K562 (cell line): Measurements from ENCODE around the gene TCF25. TPM values are rescaled to one million over a fixed set of nuclear protein-coding genes. Genes with fewer than 3 reads are reported as not detected.

Source experiments
- ATF7 ChIP-seq: fragments of 450-650 bp; IDR thresholded peaks from 2 replicates; pipeline ENCODE4 v1.7.1; 2014; ENCODE audit warnings: mild to moderate bottlenecking, moderate library complexity
- CEBPG ChIP-seq, 3 experiments: fragments of 200-800 bp in 1 of 3; sonication (Bioruptor generic) in 1 of 3; sonication (generic) in 1 of 3; formaldehyde crosslinking in 1 of 3; IDR thresholded peaks in 2 of 3; conservative IDR thresholded peaks in 1 of 3; 2 replicates each; pipeline versions ENCODE4 v1.6.1 to v1.8.0; 2016 to 2022; ENCODE audit warnings: missing compliant biosample characterization in 2 of 3, missing genetic modification characterization in 2 of 3, mild to moderate bottlenecking in 1 of 3, missing genetic modification reagents in 1 of 3
- NCOA4 ChIP-seq: fragments of 450-650 bp; IDR thresholded peaks from 2 replicates; pipeline ENCODE4 v1.6.1; 2018; ENCODE audit warnings: mild to moderate bottlenecking; ENCODE audit not compliant: partially characterized antibody
- NFYB ChIP-seq: IDR thresholded peaks from 2 replicates; pipeline ENCODE4 v1.6.1; 2011; ENCODE audit warnings: mild to moderate bottlenecking, moderate library complexity; ENCODE audit not compliant: insufficient read length; ENCODE audit errors: extremely low read depth
- POLR2AphosphoS2 ChIP-seq: IDR thresholded peaks from 2 replicates; pipeline ENCODE4 v1.6.1; 2012; ENCODE audit warnings: low read length, improper control_type of control experiment
- POLR2B ChIP-seq: fragments of 450-650 bp; IDR thresholded peaks from 2 replicates; pipeline ENCODE4 v1.6.1; 2018; ENCODE audit warnings: low read depth; ENCODE audit not compliant: partially characterized antibody
- RAD21 ChIP-seq, 2 experiments: fragments of 250-450 bp in 1 of 2; fragments of 450-650 bp in 1 of 2; sonication (Bioruptor Pico) in 1 of 2; formaldehyde crosslinking in 1 of 2; IDR thresholded peaks in 1 of 2; conservative IDR thresholded peaks in 1 of 2; 2 replicates each; pipeline versions ENCODE4 v1.4.0 to v1.8.0; 2020 to 2022; ENCODE audit warnings: mild to moderate bottlenecking in 2 of 2, moderate library complexity in 1 of 2
- RBFOX2 ChIP-seq: fragments of 200-400 bp; formaldehyde crosslinking; IDR thresholded peaks from 2 replicates; pipeline ENCODE4 v1.6.1; 2017; ENCODE audit warnings: low read depth, mild to moderate bottlenecking, low read length, moderate library complexity
- TFAP4 ChIP-seq: sonication (generic); formaldehyde crosslinking; IDR thresholded peaks from 2 replicates; pipeline ENCODE4 v1.8.0; 2022; ENCODE audit warnings: missing genetic modification reagents, mild to moderate bottlenecking, moderate library complexity, borderline replicate concordance
- TRIM28 ChIP-seq: fragments of 450-650 bp; IDR thresholded peaks from 2 replicates; pipeline ENCODE4 v1.6.1; 2017
- ZBTB26 ChIP-seq: fragments of 450-650 bp; formaldehyde crosslinking; IDR thresholded peaks from 2 replicates; pipeline ENCODE4 v1.4.0; 2022; ENCODE audit warnings: missing genetic modification characterization
- polyA plus RNA-seq, 8 experiments: library from polyadenylated mRNA; depleted of rRNA in 4 of 8; stranded (reverse) in 5 of 8; unstranded in 3 of 8; fragments of >200 nt; fragmentation: Nextera tagmentation in 2 of 8; fragmentation: Illumina TruSeq in 1 of 8; extraction: Ambion mirVana in 2 of 8; extraction: Trizol in 1 of 8; gene quantifications; 2 replicates each; pipeline versions ENCODE4 v1.2.1 to v1.2.3, GENCODE V29; 2011 to 2014; ENCODE audit warnings: inconsistent platforms in 1 of 8, missing spikeins in 1 of 8
- total RNA-seq, 7 experiments: library from RNA; depleted of rRNA in 6 of 7; stranded (reverse); fragments of >200 nt in 6 of 7; fragmentation: Illumina TruSeq in 2 of 7; extraction: Trizol in 2 of 7; gene quantifications; 2 replicates each; pipeline versions ENCODE4 v1.2.1 to v1.2.3, GENCODE V29; 2011 to 2021; ENCODE audit warnings: low replicate concordance in 1 of 7
- TF ChIP-seq, protein P1 (sequence below), 3 experiments: fragments of 200-800 bp in 1 of 3; fragments of 250-450 bp in 1 of 3; fragments of 450-650 bp in 1 of 3; sonication (Bioruptor Pico) in 1 of 3; sonication (Bioruptor generic) in 1 of 3; formaldehyde crosslinking in 1 of 3; IDR thresholded peaks; 2 replicates each; pipeline versions ENCODE4 v1.6.1 to v1.8.0; 2016 to 2022; ENCODE audit warnings: mild to moderate bottlenecking in 2 of 3, missing genetic modification characterization in 2 of 3, missing compliant biosample characterization in 1 of 3, moderate library complexity in 1 of 3
- TF ChIP-seq, protein P2 (sequence below), 2 experiments: fragments of 150-350 bp in 1 of 2; IDR thresholded peaks; 2 replicates each; pipeline ENCODE4 v1.6.1; 2012 to 2016; ENCODE audit warnings: low read depth in 2 of 2, low read length in 2 of 2, mild to moderate bottlenecking in 1 of 2, moderate library complexity in 1 of 2
- TF ChIP-seq, protein P3 (sequence below): fragments of 250-450 bp; sonication (Bioruptor Pico); IDR thresholded peaks from 2 replicates; pipeline ENCODE4 v1.5.0; 2022; ENCODE audit warnings: mild to moderate bottlenecking

TCF25 gene
- total and polyA plus RNA-seq, 9 of the 15 experiments (the other 6 are each of a cell fraction or from before 2014, with no cell fraction given), result 9.0 to 154 (median 83.8) TPM

DNA sequence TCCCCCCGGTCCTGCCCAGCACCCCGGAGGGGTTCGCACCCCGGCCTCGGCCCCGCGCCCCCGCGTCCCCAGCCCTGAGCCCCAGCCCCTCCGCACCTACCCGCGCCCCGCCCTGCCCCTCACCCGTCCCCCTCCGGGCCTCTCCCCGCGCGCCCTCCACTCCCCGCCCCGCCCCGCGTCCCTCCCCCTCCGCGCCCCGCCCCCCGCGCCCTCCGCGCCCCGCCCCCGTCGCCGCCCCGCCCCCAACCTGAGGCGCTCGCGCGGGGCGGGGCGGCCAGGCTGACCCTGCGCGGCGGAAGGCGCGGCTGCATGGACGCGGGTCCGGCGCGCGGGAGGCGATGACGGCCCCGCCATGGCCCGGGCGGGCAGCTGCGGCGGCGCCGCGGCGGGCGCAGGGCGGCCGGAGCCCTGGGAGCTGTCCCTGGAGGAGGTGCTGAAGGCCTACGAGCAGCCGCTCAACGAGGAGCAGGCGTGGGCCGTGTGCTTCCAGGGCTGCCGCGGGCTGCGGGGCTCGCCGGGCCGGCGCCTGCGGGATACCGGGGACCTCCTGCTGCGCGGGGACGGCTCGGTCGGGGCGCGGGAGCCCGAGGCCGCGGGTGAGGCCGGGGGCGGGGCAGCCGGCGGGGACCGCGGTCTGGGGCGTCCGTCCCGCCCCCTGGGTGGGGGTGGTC, 45.1 kb upstream of the TCF25 start, which contains the start of gene SPIRE2 (continued):
- TF ChIP-seq TFAP4 (peak; percentile 61), RBFOX2 (no peak; the same call in 1 of the 2 replicates), NFYB (no peak), ATF7 (no peak), RAD21 (CRISPR knock-in tag; conservative IDR thresholded peaks at IDR 0.05 in 1 of 2, IDR thresholded peaks at IDR 0.05 in 1 of 2) (no peak), TRIM28 (no peak), ZBTB26 (no peak), POLR2B (no peak), POLR2AphosphoS2 (no peak), NCOA4 (no peak), CEBPG (CRISPR knock-in tag; IDR thresholded peaks at IDR 0.05) (no peak), CEBPG (tag; conservative IDR thresholded peaks at IDR 0.05 in 1 of 2, IDR thresholded peaks at IDR 0.05 in 1 of 2) (no peak)
- TF ChIP-seq, protein P1, sequence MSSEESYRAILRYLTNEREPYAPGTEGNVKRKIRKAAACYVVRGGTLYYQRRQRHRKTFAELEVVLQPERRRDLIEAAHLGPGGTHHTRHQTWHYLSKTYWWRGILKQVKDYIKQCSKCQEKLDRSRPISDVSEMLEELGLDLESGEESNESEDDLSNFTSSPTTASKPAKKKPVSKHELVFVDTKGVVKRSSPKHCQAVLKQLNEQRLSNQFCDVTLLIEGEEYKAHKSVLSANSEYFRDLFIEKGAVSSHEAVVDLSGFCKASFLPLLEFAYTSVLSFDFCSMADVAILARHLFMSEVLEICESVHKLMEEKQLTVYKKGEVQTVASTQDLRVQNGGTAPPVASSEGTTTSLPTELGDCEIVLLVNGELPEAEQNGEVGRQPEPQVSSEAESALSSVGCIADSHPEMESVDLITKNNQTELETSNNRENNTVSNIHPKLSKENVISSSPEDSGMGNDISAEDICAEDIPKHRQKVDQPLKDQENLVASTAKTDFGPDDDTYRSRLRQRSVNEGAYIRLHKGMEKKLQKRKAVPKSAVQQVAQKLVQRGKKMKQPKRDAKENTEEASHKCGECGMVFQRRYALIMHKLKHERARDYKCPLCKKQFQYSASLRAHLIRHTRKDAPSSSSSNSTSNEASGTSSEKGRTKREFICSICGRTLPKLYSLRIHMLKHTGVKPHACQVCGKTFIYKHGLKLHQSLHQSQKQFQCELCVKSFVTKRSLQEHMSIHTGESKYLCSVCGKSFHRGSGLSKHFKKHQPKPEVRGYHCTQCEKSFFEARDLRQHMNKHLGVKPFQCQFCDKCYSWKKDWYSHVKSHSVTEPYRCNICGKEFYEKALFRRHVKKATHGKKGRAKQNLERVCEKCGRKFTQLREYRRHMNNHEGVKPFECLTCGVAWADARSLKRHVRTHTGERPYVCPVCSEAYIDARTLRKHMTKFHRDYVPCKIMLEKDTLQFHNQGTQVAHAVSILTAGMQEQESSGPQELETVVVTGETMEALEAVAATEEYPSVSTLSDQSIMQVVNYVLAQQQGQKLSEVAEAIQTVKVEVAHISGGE (CRISPR knock-in tag; IDR thresholded peaks at IDR 0.05), result 0 out of 6 replicates have a peak, but pooled peaks of 1 of the 3 experiments have one; percentile 34
- TF ChIP-seq, protein P2, sequence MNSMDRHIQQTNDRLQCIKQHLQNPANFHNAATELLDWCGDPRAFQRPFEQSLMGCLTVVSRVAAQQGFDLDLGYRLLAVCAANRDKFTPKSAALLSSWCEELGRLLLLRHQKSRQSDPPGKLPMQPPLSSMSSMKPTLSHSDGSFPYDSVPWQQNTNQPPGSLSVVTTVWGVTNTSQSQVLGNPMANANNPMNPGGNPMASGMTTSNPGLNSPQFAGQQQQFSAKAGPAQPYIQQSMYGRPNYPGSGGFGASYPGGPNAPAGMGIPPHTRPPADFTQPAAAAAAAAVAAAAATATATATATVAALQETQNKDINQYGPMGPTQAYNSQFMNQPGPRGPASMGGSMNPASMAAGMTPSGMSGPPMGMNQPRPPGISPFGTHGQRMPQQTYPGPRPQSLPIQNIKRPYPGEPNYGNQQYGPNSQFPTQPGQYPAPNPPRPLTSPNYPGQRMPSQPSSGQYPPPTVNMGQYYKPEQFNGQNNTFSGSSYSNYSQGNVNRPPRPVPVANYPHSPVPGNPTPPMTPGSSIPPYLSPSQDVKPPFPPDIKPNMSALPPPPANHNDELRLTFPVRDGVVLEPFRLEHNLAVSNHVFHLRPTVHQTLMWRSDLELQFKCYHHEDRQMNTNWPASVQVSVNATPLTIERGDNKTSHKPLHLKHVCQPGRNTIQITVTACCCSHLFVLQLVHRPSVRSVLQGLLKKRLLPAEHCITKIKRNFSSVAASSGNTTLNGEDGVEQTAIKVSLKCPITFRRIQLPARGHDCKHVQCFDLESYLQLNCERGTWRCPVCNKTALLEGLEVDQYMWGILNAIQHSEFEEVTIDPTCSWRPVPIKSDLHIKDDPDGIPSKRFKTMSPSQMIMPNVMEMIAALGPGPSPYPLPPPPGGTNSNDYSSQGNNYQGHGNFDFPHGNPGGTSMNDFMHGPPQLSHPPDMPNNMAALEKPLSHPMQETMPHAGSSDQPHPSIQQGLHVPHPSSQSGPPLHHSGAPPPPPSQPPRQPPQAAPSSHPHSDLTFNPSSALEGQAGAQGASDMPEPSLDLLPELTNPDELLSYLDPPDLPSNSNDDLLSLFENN (IDR thresholded peaks at IDR 0.05; ENCODE audit: low read depth in 2 of 2, low read length in 2 of 2), result no peak
- TF ChIP-seq, protein P3, sequence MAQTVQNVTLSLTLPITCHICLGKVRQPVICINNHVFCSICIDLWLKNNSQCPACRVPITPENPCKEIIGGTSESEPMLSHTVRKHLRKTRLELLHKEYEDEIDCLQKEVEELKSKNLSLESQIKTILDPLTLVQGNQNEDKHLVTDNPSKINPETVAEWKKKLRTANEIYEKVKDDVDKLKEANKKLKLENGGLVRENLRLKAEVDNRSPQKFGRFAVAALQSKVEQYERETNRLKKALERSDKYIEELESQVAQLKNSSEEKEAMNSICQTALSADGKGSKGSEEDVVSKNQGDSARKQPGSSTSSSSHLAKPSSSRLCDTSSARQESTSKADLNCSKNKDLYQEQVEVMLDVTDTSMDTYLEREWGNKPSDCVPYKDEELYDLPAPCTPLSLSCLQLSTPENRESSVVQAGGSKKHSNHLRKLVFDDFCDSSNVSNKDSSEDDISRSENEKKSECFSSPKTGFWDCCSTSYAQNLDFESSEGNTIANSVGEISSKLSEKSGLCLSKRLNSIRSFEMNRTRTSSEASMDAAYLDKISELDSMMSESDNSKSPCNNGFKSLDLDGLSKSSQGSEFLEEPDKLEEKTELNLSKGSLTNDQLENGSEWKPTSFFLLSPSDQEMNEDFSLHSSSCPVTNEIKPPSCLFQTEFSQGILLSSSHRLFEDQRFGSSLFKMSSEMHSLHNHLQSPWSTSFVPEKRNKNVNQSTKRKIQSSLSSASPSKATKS (CRISPR knock-in tag), result no peak
